DOHH2 (cell line): Measurements from ENCODE around the gene UTP18.

Experiments
- H3F3A ChIP-seq: fragments of 200-600 bp; sonication (generic), shearing (Covaris generic); 2 replicates; pipeline ENCODE4 v1.6.0; 2016; ENCODE audit warnings: antibody characterized with exemption, mild to moderate bottlenecking; ENCODE audit not compliant: control insufficient read depth, insufficient read depth
- H3K27ac ChIP-seq: fragments of 200-600 bp; sonication (generic); 2 replicates; pipeline ENCODE4 v1.5.1; 2014; ENCODE audit warnings: low read depth, mild to moderate bottlenecking, low read length, moderate library complexity
- H3K27me3 ChIP-seq: fragments of 200-600 bp; sonication (generic); 2 replicates; pipeline ENCODE4 v1.6.1; 2014; ENCODE audit warnings: mild to moderate bottlenecking, low read length, mixed read lengths; ENCODE audit not compliant: control insufficient read depth
- H3K36me3 ChIP-seq: fragments of 200-600 bp; sonication (generic); 2 replicates; pipeline ENCODE4 v1.6.1; 2014; ENCODE audit warnings: mild to moderate bottlenecking, low read length, moderate library complexity, mixed read lengths; ENCODE audit not compliant: control insufficient read depth
- H3K4me1 ChIP-seq: fragments of 200-600 bp; sonication (generic); 2 replicates; pipeline ENCODE4 v1.6.1; 2014; ENCODE audit warnings: mild to moderate bottlenecking, low read length, mixed read lengths; ENCODE audit not compliant: control insufficient read depth
- H3K4me2 ChIP-seq: fragments of 200-600 bp; sonication (generic); 2 replicates; pipeline ENCODE4 v1.6.0; 2014; ENCODE audit warnings: mild to moderate bottlenecking, low read length, moderate library complexity
- H3K4me3 ChIP-seq: fragments of 200-600 bp; sonication (generic); 2 replicates; pipeline ENCODE4 v1.5.1; 2014; ENCODE audit warnings: mild to moderate bottlenecking, low read length, mixed read lengths
- H3K79me2 ChIP-seq: fragments of 200-600 bp; sonication (generic); 2 replicates; pipeline ENCODE4 v1.6.1; 2014; ENCODE audit warnings: mild to moderate bottlenecking, low read length, mixed read lengths; ENCODE audit not compliant: control insufficient read depth
- H3K9me2 ChIP-seq: fragments of 200-600 bp; sonication (generic); replicated peaks from 2 replicates; pipeline ENCODE4 v1.6.1; 2014; ENCODE audit warnings: mild to moderate bottlenecking, low read length, mixed read lengths; ENCODE audit not compliant: control insufficient read depth
- H3K9me3 ChIP-seq: fragments of 200-600 bp; sonication (generic); 2 replicates; pipeline ENCODE4 v1.6.1; 2014; ENCODE audit warnings: antibody characterized with exemption, low read length, mixed read lengths; ENCODE audit not compliant: control insufficient read depth, insufficient read depth
- H4K20me1 ChIP-seq: fragments of 200-600 bp; sonication (generic); 2 replicates; pipeline ENCODE4 v1.6.0; 2014; ENCODE audit warnings: low read depth, mild to moderate bottlenecking, antibody characterized with exemption, low read length, moderate library complexity; ENCODE audit not compliant: control insufficient read depth, insufficient read depth
- CTCF ChIP-seq: fragments of 200-600 bp; sonication (generic); IDR thresholded peaks from one replicate; pipeline ENCODE4 v1.5.1; 2014; ENCODE audit warnings: antibody characterized with exemption, mild to moderate bottlenecking, low read depth, low read length; ENCODE audit not compliant: poor library complexity, severe bottlenecking
- EZH2phosphoT487 ChIP-seq: fragments of 200-600 bp; sonication (generic); IDR thresholded peaks from 2 replicates; pipeline ENCODE4 v1.6.1; 2017; ENCODE audit warnings: borderline replicate concordance, mild to moderate bottlenecking, antibody characterized with exemption, low read length, moderate library complexity, mixed read lengths

The UTP18 gene

DNA sequence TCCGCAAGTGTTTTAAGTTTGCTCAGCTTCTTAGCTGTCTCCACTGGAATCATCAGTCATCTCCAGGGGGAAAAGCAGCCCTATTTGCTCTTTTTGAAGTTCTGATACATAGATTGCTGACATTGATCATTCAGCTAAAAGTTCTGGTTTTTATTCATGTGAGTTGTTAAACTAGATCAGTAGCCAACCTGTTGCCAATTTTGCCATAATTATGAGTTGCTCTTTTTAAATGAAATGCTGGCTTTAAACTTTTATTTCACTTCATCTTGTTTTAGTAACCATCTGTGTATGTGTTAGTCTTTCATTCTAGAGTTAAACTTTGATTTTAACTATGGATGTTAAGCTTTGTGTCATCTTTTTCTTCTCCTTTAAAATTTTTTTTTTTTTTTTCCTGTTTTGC, 12.5 kb downstream of the UTP18 start:
- Histone ChIP-seq H3K4me3 (no peak overlapping the region), H3K36me3 (peaks cover 84% of the 10 kb centered on the region), H3K27me3 (no peaks in the 10 kb centered on the region), H3F3A (no peaks in the 10 kb centered on the region), H3K4me2 (no peak overlapping the region), H3K4me1 (no peaks in the 10 kb centered on the region), H3K27ac (no peak overlapping the region), H4K20me1 (no peaks in the 10 kb centered on the region), H3K79me2 (peaks cover 46% of the 10 kb centered on the region), H3K9me2 (no peaks in the 10 kb centered on the region), H3K9me3 (no peaks in the 10 kb centered on the region)
- TF ChIP-seq CTCF (no peak), EZH2phosphoT487 (no peak)

- peaks cover 23% of the 10 kb centered on the region for H3K79me2 ChIP-seq
- no peaks in the 10 kb centered on the region for H3F3A ChIP-seq
- no peaks in the 10 kb centered on the region for H4K20me1 ChIP-seq
- H3K4me3 ChIP-seq: no peak overlapping the region
- H3K4me1 ChIP-seq: no peaks in the 10 kb centered on the region
- H3K27ac ChIP-seq: no peak overlapping the region
- H3K4me2 ChIP-seq: no peak overlapping the region
- peaks cover 85% of the 10 kb centered on the region for H3K36me3 ChIP-seq
- H3K27me3 ChIP-seq: no peaks in the 10 kb centered on the region
- no peaks in the 10 kb centered on the region for H3K9me3 ChIP-seq
- no peaks in the 10 kb centered on the region for H3K9me2 ChIP-seq
- TF ChIP-seq CTCF (no peak), EZH2phosphoT487 (no peak)
These were observed 15.0 kb downstream of the UTP18 start for GRCh38 chr17:51275381-51275780.

- TF ChIP-seq EZH2phosphoT487 (no peak), CTCF (no peak)
- Histone ChIP-seq H3K27me3 (no peaks in the 10 kb centered on the region), H3K36me3 (peaks cover 84% of the 10 kb centered on the region), H3K4me3 (no peak overlapping the region), H4K20me1 (no peaks in the 10 kb centered on the region), H3K27ac (no peak overlapping the region), H3F3A (no peaks in the 10 kb centered on the region), H3K4me1 (no peaks in the 10 kb centered on the region), H3K4me2 (no peak overlapping the region), H3K79me2 (no peaks in the 10 kb centered on the region), H3K9me2 (no peaks in the 10 kb centered on the region), H3K9me3 (no peaks in the 10 kb centered on the region)
These were observed 18.8 kb downstream of the UTP18 start for GRCh38 chr17:51279183-51279582.

DNA sequence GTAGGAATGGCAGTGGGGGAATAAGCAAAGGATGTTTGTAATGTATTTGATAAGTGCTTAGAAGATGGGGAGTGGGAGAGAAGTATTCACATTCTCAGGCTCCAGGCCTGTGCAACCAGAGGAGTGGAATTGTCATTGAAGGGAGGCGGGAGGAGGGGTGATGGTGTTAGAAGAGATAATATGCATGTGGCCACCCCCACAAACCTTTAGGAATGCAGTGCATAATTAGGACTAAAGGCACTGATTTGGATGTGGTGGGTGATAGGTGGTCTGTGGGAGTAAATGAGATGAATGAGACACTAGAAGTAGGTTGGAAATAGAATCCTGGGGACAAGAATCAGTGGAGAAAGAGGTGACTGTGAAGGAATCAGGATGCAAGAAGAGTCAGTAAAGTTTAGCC, 27.1 kb downstream of the UTP18 start:
- Histone ChIP-seq H3K27ac (no peak overlapping the region), H3K9me2 (no peaks in the 10 kb centered on the region), H3K36me3 (peaks cover 88% of the 10 kb centered on the region), H3K4me2 (no peak overlapping the region), H3K27me3 (no peaks in the 10 kb centered on the region), H3K9me3 (no peaks in the 10 kb centered on the region), H4K20me1 (no peaks in the 10 kb centered on the region), H3K4me3 (no peak overlapping the region), H3K4me1 (no peaks in the 10 kb centered on the region), H3K79me2 (no peaks in the 10 kb centered on the region), H3F3A (no peaks in the 10 kb centered on the region)
- TF ChIP-seq EZH2phosphoT487: no peak
